H9 (cell line): ENCODE measurements around the gene COLEC12. TPM values are rescaled to one million over a fixed set of nuclear protein-coding genes. Genes with fewer than 3 reads are reported as not detected.

Experiments
- DNase-seq: peaks from one replicate; pipeline ENCODE4 v3.0.0-alpha.2; 2017
- H2AFZ ChIP-seq: one replicate; pipeline ENCODE4 v1.6.1; 2013; ENCODE audit warnings: mild to moderate bottlenecking, low read length, control low read depth, moderate library complexity
- H2AK5ac ChIP-seq: 2 replicates; pipeline ENCODE4 v1.6.1; 2013; ENCODE audit warnings: low read length, control low read depth, mixed read lengths; ENCODE audit not compliant: insufficient read length
- H2BK120ac ChIP-seq: one replicate; pipeline ENCODE4 v1.6.1; 2013; ENCODE audit warnings: low read depth, mild to moderate bottlenecking, low read length, control low read depth, inconsistent platforms; ENCODE audit not compliant: poor library complexity, severe bottlenecking
- H2BK12ac ChIP-seq: 2 replicates; pipeline ENCODE4 v1.6.1; 2013; ENCODE audit warnings: low read length, control low read depth, mixed read lengths, low read depth; ENCODE audit not compliant: insufficient read length
- H2BK15ac ChIP-seq: 2 replicates; pipeline ENCODE4 v1.6.1; 2013; ENCODE audit warnings: low read depth, low read length, control low read depth
- H2BK20ac ChIP-seq: one replicate; pipeline ENCODE4 v1.6.1; 2013; ENCODE audit warnings: low read depth, mild to moderate bottlenecking, low read length, control low read depth, inconsistent platforms; ENCODE audit not compliant: poor library complexity, severe bottlenecking
- H2BK5ac ChIP-seq: 2 replicates; pipeline ENCODE4 v1.6.1; 2013; ENCODE audit warnings: low read length, control low read depth, mixed read lengths; ENCODE audit not compliant: insufficient read length
- H3K14ac ChIP-seq: 2 replicates; pipeline ENCODE4 v1.6.1; 2013; ENCODE audit warnings: low read length, control low read depth; ENCODE audit not compliant: insufficient read depth
- H3K18ac ChIP-seq: 2 replicates; pipeline ENCODE4 v1.6.1; 2013; ENCODE audit warnings: low read depth, mild to moderate bottlenecking, mixed read lengths, low read length, control low read depth; ENCODE audit not compliant: insufficient read length
- H3K23ac ChIP-seq: 2 replicates; pipeline ENCODE4 v1.6.1; 2013; ENCODE audit warnings: low read length, control low read depth, mixed read lengths, low read depth; ENCODE audit not compliant: insufficient read length
- H3K23me2 ChIP-seq: 2 replicates; pipeline ENCODE4 v1.6.1; 2013; ENCODE audit warnings: low read depth, mild to moderate bottlenecking, mixed read lengths, low read length, control low read depth; ENCODE audit not compliant: insufficient read length, poor library complexity, severe bottlenecking
- H3K27ac ChIP-seq: 2 replicates; pipeline ENCODE4 v1.5.1; 2013; ENCODE audit warnings: low read length, control low read depth, mixed read lengths, low read depth; ENCODE audit not compliant: insufficient read length
- H3K27me3 ChIP-seq: 2 replicates; pipeline ENCODE4 v1.6.1; 2013; ENCODE audit warnings: low read length, control low read depth, inconsistent platforms; ENCODE audit not compliant: insufficient read depth
- H3K4ac ChIP-seq: 2 replicates; pipeline ENCODE4 v1.6.1; 2013; ENCODE audit warnings: low read depth, mild to moderate bottlenecking, control low read depth, inconsistent platforms, low read length, moderate library complexity
- H3K4me1 ChIP-seq: 2 replicates; pipeline ENCODE4 v1.6.1; 2013; ENCODE audit warnings: low read length, control low read depth, inconsistent platforms; ENCODE audit not compliant: insufficient read depth
- H3K4me2 ChIP-seq: 2 replicates; pipeline ENCODE4 v1.6.1; 2013; ENCODE audit warnings: low read length, control low read depth, mixed read lengths; ENCODE audit not compliant: insufficient read length, insufficient read depth
- H3K56ac ChIP-seq: 2 replicates; pipeline ENCODE4 v1.6.1; 2013; ENCODE audit warnings: low read depth, mild to moderate bottlenecking, mixed read lengths, low read length, control low read depth; ENCODE audit not compliant: insufficient read length
- H3K79me1 ChIP-seq: 2 replicates; pipeline ENCODE4 v1.6.1; 2013; ENCODE audit warnings: low read depth, mild to moderate bottlenecking, moderate library complexity, low read length, control low read depth, inconsistent platforms; ENCODE audit not compliant: insufficient read depth, poor library complexity, severe bottlenecking
- H3K79me2 ChIP-seq: 2 replicates; pipeline ENCODE4 v1.6.1; 2013; ENCODE audit warnings: low read length, control low read depth, inconsistent platforms; ENCODE audit not compliant: insufficient read depth
- H3K9ac ChIP-seq: 2 replicates; pipeline ENCODE4 v1.6.1; 2013; ENCODE audit warnings: low read length, control low read depth, mixed read lengths; ENCODE audit not compliant: insufficient read length; ENCODE audit errors: extremely low read depth
- H3K9me3 ChIP-seq: one replicate; pipeline ENCODE4 v1.6.1; 2013; ENCODE audit warnings: low read depth, low read length, inconsistent platforms; ENCODE audit not compliant: control insufficient read depth
- H3T11ph ChIP-seq: one replicate; pipeline ENCODE4 v1.6.1; 2013; ENCODE audit warnings: mild to moderate bottlenecking, low read length, control low read depth, inconsistent platforms
- H4K20me1 ChIP-seq: one replicate; pipeline ENCODE4 v1.6.1; 2013; ENCODE audit not compliant: control insufficient read depth, insufficient read length, insufficient read depth
- H4K5ac ChIP-seq: 2 replicates; pipeline ENCODE4 v1.6.1; 2013; ENCODE audit warnings: low read depth, mild to moderate bottlenecking, mixed read lengths, low read length, control low read depth; ENCODE audit not compliant: insufficient read length
- H4K8ac ChIP-seq: replicated peaks from 2 replicates; pipeline ENCODE4 v1.6.1; 2013; ENCODE audit warnings: low read length, control low read depth, mixed read lengths, low read depth; ENCODE audit not compliant: insufficient read length
- H4K91ac ChIP-seq: 2 replicates; pipeline ENCODE4 v1.6.1; 2013; ENCODE audit warnings: low read depth, mild to moderate bottlenecking, moderate library complexity, mixed read lengths, low read length, control low read depth; ENCODE audit not compliant: insufficient read length
- H3K27ac Mint-ChIP-seq, 3 experiments: 2 replicates in 2 of 3; 3 replicates in 1 of 3; pipeline ENCODE4 v1.8.0; 2020 to 2021; ENCODE audit warnings: mixed read lengths in 3 of 3, mild to moderate bottlenecking in 1 of 3, moderate library complexity in 1 of 3
- H3K27me3 Mint-ChIP-seq: 2 replicates; pipeline ENCODE4 v1.8.0; 2021; ENCODE audit warnings: low read depth, mild to moderate bottlenecking, moderate library complexity, mixed read lengths
- H3K36me3 Mint-ChIP-seq, 3 experiments: 2 replicates in 2 of 3; 3 replicates in 1 of 3; pipeline ENCODE4 v1.8.0; 2020 to 2021; ENCODE audit warnings: low read depth in 3 of 3, mixed read lengths in 3 of 3; ENCODE audit not compliant: insufficient read depth in 1 of 3
- H3K4me1 Mint-ChIP-seq, 2 experiments: 2 replicates each; pipeline ENCODE4 v1.8.0; 2020; ENCODE audit warnings: mixed read lengths in 2 of 2
- H3K4me3 Mint-ChIP-seq, 2 experiments: 2 replicates in 1 of 2; 3 replicates in 1 of 2; pipeline ENCODE4 v1.8.0; 2020 to 2021; ENCODE audit warnings: mild to moderate bottlenecking in 2 of 2, mixed read lengths in 2 of 2, moderate library complexity in 1 of 2
- H3K9me3 Mint-ChIP-seq, 2 experiments: 2 replicates in 1 of 2; 3 replicates in 1 of 2; pipeline ENCODE4 v1.8.0; 2020; ENCODE audit warnings: mild to moderate bottlenecking in 2 of 2, mixed read lengths in 2 of 2, moderate library complexity in 1 of 2
- WGBS: extraction: QIAGEN DNeasy Blood & Tissue Kit; methylation state at CpG from one replicate; pipeline ENCODE4 v1.1.7; 2013; ENCODE audit warnings: missing lambda C conversion rate, low lambda C conversion rate, mixed read lengths; ENCODE audit not compliant: insufficient read length; ENCODE audit errors: extremely low coverage; 5-methylcytosine and 5-hydroxymethylcytosine counted together
- total RNA-seq: library from RNA; stranded (reverse); gene quantifications from 2 replicates; pipeline ENCODE4 v1.2.1, GENCODE V29; 2021
- TF ChIP-seq, protein P1 (sequence below): fragments of 200-600 bp; sonication (generic); conservative IDR thresholded peaks from 3 replicates; pipeline ENCODE4 v1.8.0; 2021; ENCODE audit warnings: antibody characterized with exemption, mild to moderate bottlenecking

The COLEC12 gene
- total RNA-seq, 1 experiment from 2014 or later = 0.70 TPM

DNA sequence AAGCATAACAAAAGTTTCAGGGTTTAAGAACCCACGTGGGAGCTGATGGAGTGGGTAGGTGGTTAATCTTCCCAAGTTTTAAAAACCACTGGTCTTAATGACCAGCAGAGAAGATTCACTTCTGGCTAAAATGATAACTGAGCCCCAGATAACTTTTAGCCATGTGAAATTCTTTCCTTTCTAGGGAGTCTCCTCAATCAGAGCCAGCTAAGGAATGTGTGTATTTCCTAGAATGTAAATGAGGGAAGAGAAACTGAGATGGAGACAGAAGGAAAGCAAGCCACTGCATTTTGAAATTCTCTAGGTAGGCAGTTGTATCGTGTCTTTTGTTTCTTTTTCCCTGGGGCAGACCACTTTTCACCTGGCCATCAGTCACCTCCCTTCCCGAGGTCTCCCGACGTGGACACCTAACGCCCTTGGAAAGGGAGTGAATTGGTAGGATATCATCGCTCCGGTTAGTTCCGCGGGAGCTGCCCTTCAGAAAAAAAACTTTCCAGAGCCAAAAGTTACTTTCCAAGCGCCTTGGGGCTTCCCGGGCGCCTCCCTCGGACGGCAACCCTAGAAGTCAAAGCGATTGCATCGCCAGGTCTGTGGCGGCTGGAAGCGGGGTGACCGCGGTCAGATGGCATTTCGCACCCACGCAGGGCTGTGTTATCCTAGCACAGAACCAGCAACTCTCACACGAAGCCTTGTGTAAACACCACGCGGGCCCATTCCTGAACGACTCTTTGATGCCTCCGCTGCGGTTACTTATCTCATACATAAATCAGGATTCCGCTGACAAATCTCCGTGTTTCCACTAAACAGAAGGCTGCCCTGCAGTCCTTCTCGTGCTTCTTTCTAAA lies 1.3 kb downstream of the COLEC12 start:
- H3K23ac ChIP-seq = no peak overlapping the region
- H2AFZ ChIP-seq = no peak overlapping the region
- no peak overlapping the region for H2BK15ac ChIP-seq
- no peak overlapping the region for H3K9ac ChIP-seq
- no peaks in the 10 kb centered on the region for H3K4me1 ChIP-seq
- H4K8ac ChIP-seq = no peak overlapping the region
- no peaks in the 10 kb centered on the region for H3K9me3 Mint-ChIP-seq
- no CpG with 5 or more reads among the region's 32 CpGs for WGBS
- TF ChIP-seq, protein P1, sequence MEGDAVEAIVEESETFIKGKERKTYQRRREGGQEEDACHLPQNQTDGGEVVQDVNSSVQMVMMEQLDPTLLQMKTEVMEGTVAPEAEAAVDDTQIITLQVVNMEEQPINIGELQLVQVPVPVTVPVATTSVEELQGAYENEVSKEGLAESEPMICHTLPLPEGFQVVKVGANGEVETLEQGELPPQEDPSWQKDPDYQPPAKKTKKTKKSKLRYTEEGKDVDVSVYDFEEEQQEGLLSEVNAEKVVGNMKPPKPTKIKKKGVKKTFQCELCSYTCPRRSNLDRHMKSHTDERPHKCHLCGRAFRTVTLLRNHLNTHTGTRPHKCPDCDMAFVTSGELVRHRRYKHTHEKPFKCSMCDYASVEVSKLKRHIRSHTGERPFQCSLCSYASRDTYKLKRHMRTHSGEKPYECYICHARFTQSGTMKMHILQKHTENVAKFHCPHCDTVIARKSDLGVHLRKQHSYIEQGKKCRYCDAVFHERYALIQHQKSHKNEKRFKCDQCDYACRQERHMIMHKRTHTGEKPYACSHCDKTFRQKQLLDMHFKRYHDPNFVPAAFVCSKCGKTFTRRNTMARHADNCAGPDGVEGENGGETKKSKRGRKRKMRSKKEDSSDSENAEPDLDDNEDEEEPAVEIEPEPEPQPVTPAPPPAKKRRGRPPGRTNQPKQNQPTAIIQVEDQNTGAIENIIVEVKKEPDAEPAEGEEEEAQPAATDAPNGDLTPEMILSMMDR = no peak
- peaks cover 71% of the 10 kb centered on the region for H3K27me3 Mint-ChIP-seq
- peaks cover 18% of the 10 kb centered on the region for H3K23me2 ChIP-seq
- H4K20me1 ChIP-seq = no peaks in the 10 kb centered on the region
- no peak overlapping the region for H2BK20ac ChIP-seq
- H3K9me3 ChIP-seq = no peaks in the 10 kb centered on the region
- H3K56ac ChIP-seq = no peak overlapping the region
- peak overlapping the region; percentile 70 to 89 for H3K4me3 Mint-ChIP-seq
- H4K91ac ChIP-seq = no peak overlapping the region
- no peaks in the 10 kb centered on the region for H3K79me1 ChIP-seq
- no peak overlapping the region for H3K18ac ChIP-seq
- H3K36me3 Mint-ChIP-seq = no peaks in the 10 kb centered on the region; a peak in 2 of 7 replicates
- peak overlapping the region; percentile 66 for H3K4me2 ChIP-seq
- no peak overlapping the region for H2BK120ac ChIP-seq
- H3T11ph ChIP-seq = no peak overlapping the region
- no peak overlapping the region for H3K27ac Mint-ChIP-seq
- no peak overlapping the region for H4K5ac ChIP-seq
- no peak overlapping the region for H2BK5ac ChIP-seq
- peaks cover 24 to 28% of the 10 kb centered on the region in 2 experiments for H3K4me1 Mint-ChIP-seq
- no peak overlapping the region for H3K27ac ChIP-seq
- H3K14ac ChIP-seq = no peak overlapping the region; the same call in 1 of the 2 replicates
- no peak for DNase-seq
- peaks cover 28% of the 10 kb centered on the region; the same call in 1 of the 2 replicates for H3K27me3 ChIP-seq
- no peaks in the 10 kb centered on the region for H3K79me2 ChIP-seq
- H2AK5ac ChIP-seq = no peak overlapping the region
- no peak overlapping the region for H2BK12ac ChIP-seq
- no peak overlapping the region for H3K4ac ChIP-seq
